OCI-LY3 (cell line): ENCODE results near the gene PTH2R.

Experiments used
- EZH2phosphoT487 ChIP-seq: fragments of 200-600 bp; shearing (Covaris generic); IDR thresholded peaks from 2 replicates; pipeline ENCODE4 v1.6.1; 2018; ENCODE audit warnings: antibody characterized with exemption, mixed run types, low read depth
- TF ChIP-seq, protein P1 (sequence below): fragments of 200-600, 300-600 bp; sonication (generic); IDR thresholded peaks from 2 replicates; pipeline ENCODE4 v1.5.1; 2014; ENCODE audit warnings: antibody characterized with exemption, low read length, low read depth

DNA sequence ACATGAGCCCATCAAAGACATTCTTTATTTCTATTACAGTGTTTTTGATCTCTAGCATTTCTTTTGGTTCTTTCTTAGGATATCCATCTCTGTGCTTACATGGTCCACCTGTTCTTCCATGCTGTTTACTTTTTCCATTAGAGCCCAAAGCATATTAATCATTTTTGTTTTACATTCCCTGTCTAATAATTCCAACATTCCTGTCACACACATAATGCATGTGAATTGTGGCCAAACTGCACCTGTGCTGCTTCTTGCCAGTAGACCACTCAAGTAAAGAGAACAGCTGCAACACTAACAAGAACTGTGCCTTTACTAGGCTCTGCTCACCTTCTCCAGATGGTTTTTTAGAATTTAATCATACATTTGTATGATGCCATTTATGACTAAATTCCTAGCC is 103.0 kb downstream of the PTH2R start:
- TF ChIP-seq, protein P1, sequence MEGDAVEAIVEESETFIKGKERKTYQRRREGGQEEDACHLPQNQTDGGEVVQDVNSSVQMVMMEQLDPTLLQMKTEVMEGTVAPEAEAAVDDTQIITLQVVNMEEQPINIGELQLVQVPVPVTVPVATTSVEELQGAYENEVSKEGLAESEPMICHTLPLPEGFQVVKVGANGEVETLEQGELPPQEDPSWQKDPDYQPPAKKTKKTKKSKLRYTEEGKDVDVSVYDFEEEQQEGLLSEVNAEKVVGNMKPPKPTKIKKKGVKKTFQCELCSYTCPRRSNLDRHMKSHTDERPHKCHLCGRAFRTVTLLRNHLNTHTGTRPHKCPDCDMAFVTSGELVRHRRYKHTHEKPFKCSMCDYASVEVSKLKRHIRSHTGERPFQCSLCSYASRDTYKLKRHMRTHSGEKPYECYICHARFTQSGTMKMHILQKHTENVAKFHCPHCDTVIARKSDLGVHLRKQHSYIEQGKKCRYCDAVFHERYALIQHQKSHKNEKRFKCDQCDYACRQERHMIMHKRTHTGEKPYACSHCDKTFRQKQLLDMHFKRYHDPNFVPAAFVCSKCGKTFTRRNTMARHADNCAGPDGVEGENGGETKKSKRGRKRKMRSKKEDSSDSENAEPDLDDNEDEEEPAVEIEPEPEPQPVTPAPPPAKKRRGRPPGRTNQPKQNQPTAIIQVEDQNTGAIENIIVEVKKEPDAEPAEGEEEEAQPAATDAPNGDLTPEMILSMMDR = no peak
- no peak for TF ChIP-seq EZH2phosphoT487
